ENCODE data around the gene SIGLEC11. TPM values are rescaled to one million over a fixed set of nuclear protein-coding genes. Genes with fewer than 3 reads are reported as not detected.

SIGLEC11 gene
- total RNA-seq, 1 experiment from 2014 or later = not detected

DNA sequence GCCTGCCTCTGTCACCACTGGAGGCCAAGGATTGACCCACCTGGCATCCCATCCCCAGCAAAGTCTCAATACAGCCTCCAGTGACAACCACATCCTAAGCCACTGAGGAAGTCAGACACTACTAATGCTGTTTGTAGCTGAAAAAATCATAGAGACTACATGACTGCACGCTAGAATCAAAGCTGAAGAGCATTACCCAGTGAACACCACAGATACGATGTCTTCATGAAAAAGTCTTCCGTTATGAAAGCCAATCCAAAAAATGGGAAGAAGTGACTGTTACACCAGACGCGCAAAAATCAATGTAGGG, 20.5 kb downstream of the SIGLEC11 start:
- no TSS peak for BruUV-seq (replicated peaks)
- POLR2A ChIA-PET (ENCODE audit: low non-redundant PET) = no interaction called here
- Histone ChIP-seq H3K4me3 (ENCODE audit: low read depth, low read length, poor library complexity, severe bottlenecking) (no peak overlapping the region), H3K27ac (ENCODE audit: low read depth, low read length, poor library complexity, severe bottlenecking) (no peak overlapping the region), H3K4me1 (ENCODE audit: insufficient read depth, low read length, poor library complexity, severe bottlenecking) (no peaks in the 10 kb centered on the region), H3K9me3 (ENCODE audit: low read depth, low read length, poor library complexity, severe bottlenecking) (no peaks in the 10 kb centered on the region), H3K27me3 (replicated peaks; ENCODE audit: insufficient read depth, low read depth, low read length, poor library complexity) (no peaks in the 10 kb centered on the region), H3K36me3 (ENCODE audit: insufficient read depth, low read length, poor library complexity, severe bottlenecking) (no peaks in the 10 kb centered on the region)
- no peak for DNase-seq (ENCODE audit: low spot score)
- TF ChIP-seq, protein P1, sequence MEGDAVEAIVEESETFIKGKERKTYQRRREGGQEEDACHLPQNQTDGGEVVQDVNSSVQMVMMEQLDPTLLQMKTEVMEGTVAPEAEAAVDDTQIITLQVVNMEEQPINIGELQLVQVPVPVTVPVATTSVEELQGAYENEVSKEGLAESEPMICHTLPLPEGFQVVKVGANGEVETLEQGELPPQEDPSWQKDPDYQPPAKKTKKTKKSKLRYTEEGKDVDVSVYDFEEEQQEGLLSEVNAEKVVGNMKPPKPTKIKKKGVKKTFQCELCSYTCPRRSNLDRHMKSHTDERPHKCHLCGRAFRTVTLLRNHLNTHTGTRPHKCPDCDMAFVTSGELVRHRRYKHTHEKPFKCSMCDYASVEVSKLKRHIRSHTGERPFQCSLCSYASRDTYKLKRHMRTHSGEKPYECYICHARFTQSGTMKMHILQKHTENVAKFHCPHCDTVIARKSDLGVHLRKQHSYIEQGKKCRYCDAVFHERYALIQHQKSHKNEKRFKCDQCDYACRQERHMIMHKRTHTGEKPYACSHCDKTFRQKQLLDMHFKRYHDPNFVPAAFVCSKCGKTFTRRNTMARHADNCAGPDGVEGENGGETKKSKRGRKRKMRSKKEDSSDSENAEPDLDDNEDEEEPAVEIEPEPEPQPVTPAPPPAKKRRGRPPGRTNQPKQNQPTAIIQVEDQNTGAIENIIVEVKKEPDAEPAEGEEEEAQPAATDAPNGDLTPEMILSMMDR (conservative IDR thresholded peaks at IDR 0.05; ENCODE audit: low read depth, low read length) = no peak
- no peak for TF ChIP-seq EZH2 (IDR thresholded peaks at IDR 0.05; ENCODE audit: borderline replicate concordance, low read depth, low read length, poor library complexity, severe bottlenecking)
- intact Hi-C loops (cut with micrococcal nuclease; ENCODE audit: unreplicated experiment) = no loop called here
- CTCF ChIA-PET = no interaction called here

- Histone ChIP-seq H3K27ac (ENCODE audit: low read depth, low read length, poor library complexity, severe bottlenecking) (no peak overlapping the region), H3K4me3 (ENCODE audit: low read depth, low read length, poor library complexity, severe bottlenecking) (no peak overlapping the region), H3K36me3 (ENCODE audit: insufficient read depth, low read length, poor library complexity, severe bottlenecking) (no peaks in the 10 kb centered on the region), H3K9me3 (ENCODE audit: low read depth, low read length, poor library complexity, severe bottlenecking) (no peaks in the 10 kb centered on the region), H3K4me1 (ENCODE audit: insufficient read depth, low read length, poor library complexity, severe bottlenecking) (no peaks in the 10 kb centered on the region), H3K27me3 (replicated peaks; ENCODE audit: insufficient read depth, low read depth, low read length, poor library complexity) (no peaks in the 10 kb centered on the region)
- intact Hi-C loops (cut with micrococcal nuclease; ENCODE audit: unreplicated experiment) = no loop called here
- ChIA-PET CTCF (interaction anchor here (0.6 kb wide), 1 partner anchor 358 kb away, joined by 8 read pairs; no protein-coding TSS in a partner anchor), POLR2A (ENCODE audit: low non-redundant PET) (no interaction called here)
- DNase-seq (ENCODE audit: low spot score) = no peak
- BruUV-seq (replicated peaks) = no TSS peak
- TF ChIP-seq, protein P1 (conservative IDR thresholded peaks at IDR 0.05; ENCODE audit: low read depth, low read length) = peak; percentile 35
- no peak for TF ChIP-seq EZH2 (IDR thresholded peaks at IDR 0.05; ENCODE audit: borderline replicate concordance, low read depth, low read length, poor library complexity, severe bottlenecking)
Measured at GRCh38 chr19:49939721-49940481, 21.1 kb downstream of the SIGLEC11 start.

DNA sequence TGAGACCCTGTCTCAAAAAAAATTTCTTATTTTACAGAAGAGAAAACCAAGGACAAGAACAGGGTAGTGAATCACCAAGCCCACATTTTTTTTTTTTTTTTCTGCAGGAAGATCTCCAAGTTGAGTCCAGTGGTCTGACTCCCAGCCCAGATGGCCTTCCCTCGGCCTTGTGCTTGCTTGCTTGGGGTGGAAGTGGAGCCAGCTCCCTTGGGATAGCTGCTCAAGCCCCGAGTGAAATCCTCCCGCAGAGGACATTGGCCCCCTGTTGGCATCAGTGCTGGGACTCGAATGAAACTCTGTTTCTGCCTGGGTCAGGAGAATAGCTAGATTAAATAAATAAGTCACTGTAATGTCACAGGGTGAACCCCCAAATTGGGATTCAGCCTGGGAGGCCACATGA, 22.3 kb downstream of the SIGLEC11 start:
- Histone ChIP-seq H3K27ac (ENCODE audit: low read depth, low read length, poor library complexity, severe bottlenecking) (no peak overlapping the region), H3K9me3 (ENCODE audit: low read depth, low read length, poor library complexity, severe bottlenecking) (no peaks in the 10 kb centered on the region), H3K36me3 (ENCODE audit: insufficient read depth, low read length, poor library complexity, severe bottlenecking) (peaks cover 2% of the 10 kb centered on the region), H3K4me1 (ENCODE audit: insufficient read depth, low read length, poor library complexity, severe bottlenecking) (no peaks in the 10 kb centered on the region), H3K4me3 (ENCODE audit: low read depth, low read length, poor library complexity, severe bottlenecking) (no peak overlapping the region), H3K27me3 (replicated peaks; ENCODE audit: insufficient read depth, low read depth, low read length, poor library complexity) (no peaks in the 10 kb centered on the region)
- intact Hi-C loops (cut with micrococcal nuclease; ENCODE audit: unreplicated experiment) = no loop called here
- no peak for TF ChIP-seq EZH2 (IDR thresholded peaks at IDR 0.05; ENCODE audit: borderline replicate concordance, low read depth, low read length, poor library complexity, severe bottlenecking)
- TF ChIP-seq, protein P1 (conservative IDR thresholded peaks at IDR 0.05; ENCODE audit: low read depth, low read length) = no peak
- ChIA-PET CTCF (interaction anchor here (1.1 kb wide), 1 partner anchor 46 kb away, joined by 4 read pairs; no protein-coding TSS in a partner anchor), POLR2A (ENCODE audit: low non-redundant PET) (no interaction called here)
- BruUV-seq (replicated peaks) = no TSS peak
- no peak for DNase-seq (ENCODE audit: low spot score)
